CD4-positive, alpha-beta T cell treated with Interleukin-6 at 100 ng/mL for 8 hours (primary cell): Measurements from ENCODE around the gene CA10.

Experiments used
- DNase-seq: peaks from one replicate; pipeline ENCODE4 v3.0.0-alpha.2; 2020; ENCODE audit warnings: mixed read lengths, low spot score

CA10 gene

GRCh38 chr17:52147431-52147830, 11.1 kb downstream of the CA10 start:
- no peak for DNase-seq

GRCh38 chr17:52145476-52145875, 13.0 kb downstream of the CA10 start:
- no peak for DNase-seq

- no peak for DNase-seq
Measured at GRCh38 chr17:52143542-52143941, 15.0 kb downstream of the CA10 start.

GRCh38 chr17:52140601-52141000, 17.9 kb downstream of the CA10 start:
- no peak for DNase-seq

- no peak for DNase-seq
Measured at GRCh38 chr17:52138752-52139151, 19.8 kb downstream of the CA10 start.

- DNase-seq: no peak
Measured at GRCh38 chr17:52138350-52138749, 20.2 kb downstream of the CA10 start.

GRCh38 chr17:52136166-52136565, 22.3 kb downstream of the CA10 start:
- no peak for DNase-seq

GRCh38 chr17:52134641-52135040, 23.9 kb downstream of the CA10 start:
- DNase-seq: no peak

GRCh38 chr17:52128721-52129120, 29.8 kb downstream of the CA10 start:
- DNase-seq: no peak

GRCh38 chr17:52124993-52125392, 33.5 kb downstream of the CA10 start:
- no peak for DNase-seq

GRCh38 chr17:52124561-52124960, 34.0 kb downstream of the CA10 start:
- no peak for DNase-seq

- DNase-seq: no peak
Measured at GRCh38 chr17:52120465-52120864, 38.0 kb downstream of the CA10 start.

GRCh38 chr17:52110923-52111581, 47.5 kb downstream of the CA10 start:
- no peak for DNase-seq

GRCh38 chr17:52106638-52107261, 51.8 kb downstream of the CA10 start:
- DNase-seq: peak; percentile 5

GRCh38 chr17:52106072-52106471, 52.4 kb downstream of the CA10 start:
- no peak for DNase-seq

- no peak for DNase-seq
Measured at GRCh38 chr17:52105591-52105990, 52.9 kb downstream of the CA10 start.

GRCh38 chr17:52096056-52096455, 62.5 kb downstream of the CA10 start:
- no peak for DNase-seq

GRCh38 chr17:52084176-52084575, 74.3 kb downstream of the CA10 start:
- DNase-seq: no peak

- no peak for DNase-seq
Measured at GRCh38 chr17:52079496-52079895, 79.0 kb downstream of the CA10 start.

- no peak for DNase-seq
Measured at GRCh38 chr17:52071712-52072111, 86.8 kb downstream of the CA10 start.

- DNase-seq: no peak
Measured at GRCh38 chr17:52064791-52065211, 93.7 kb downstream of the CA10 start.

GRCh38 chr17:52049496-52049895, 109.0 kb downstream of the CA10 start:
- no peak for DNase-seq

- DNase-seq: no peak
Measured at GRCh38 chr17:52049051-52049450, 109.5 kb downstream of the CA10 start.
